Prostate gland (tissue), 2 donors: ENCODE data around the gene CLNK. TPM values are rescaled to one million over a fixed set of nuclear protein-coding genes. Genes with fewer than 3 reads are reported as not detected.

Experiments used
- DNase-seq: peaks from one replicate; pipeline ENCODE4 v3.0.0-alpha.2; 2019; ENCODE audit warnings: low spot score
- H3K27ac ChIP-seq, 2 donors: fragments of 200-600 bp; sonication (generic); 2 replicates each; pipeline ENCODE4 v1.5.1; 2017 to 2019
- H3K27me3 ChIP-seq: fragments of 200-600 bp; sonication (generic); replicated peaks from 2 replicates; pipeline ENCODE4 v1.5.1; 2019; ENCODE audit not compliant: insufficient read depth
- H3K36me3 ChIP-seq, 2 donors: fragments of 200-600 bp; sonication (generic); 1 replicate in 1 of 2; 2 replicates in 1 of 2; pipeline versions ENCODE4 v1.5.1 to v1.8.1; 2017 to 2019
- H3K4me1 ChIP-seq: fragments of 200-600 bp; sonication (generic); replicated peaks from 2 replicates; pipeline ENCODE4 v1.5.1; 2019
- H3K4me3 ChIP-seq, 2 donors: fragments of 200-600 bp; sonication (generic); 2 replicates each; pipeline ENCODE4 v1.5.1; 2017 to 2019
- H3K9me3 ChIP-seq: fragments of 200-600 bp; sonication (generic); 2 replicates; pipeline ENCODE4 v1.5.1; 2017
- POLR2A ChIP-seq: fragments of 450-650 bp; IDR thresholded peaks from one replicate; pipeline ENCODE4 v1.6.1; 2016; ENCODE audit warnings: antibody characterized with exemption, mild to moderate bottlenecking
- POLR2AphosphoS5 ChIP-seq: sonication (generic); formaldehyde crosslinking; IDR thresholded peaks from one replicate; pipeline ENCODE4 v1.6.1; 2017; ENCODE audit warnings: antibody characterized with exemption
- WGBS: methylation state at CpG from one replicate; pipeline ENCODE4 v1.1.5; 2018; 5-methylcytosine and 5-hydroxymethylcytosine counted together
- intact Hi-C: fragments of 100-400 bp; cut with DNase I; formaldehyde crosslinking; loops from one replicate; pipeline ENCODE4 v1.14.2; 2022
- total RNA-seq, 2 donors: library from RNA; depleted of rRNA; stranded (reverse); fragments of >200 nt; gene quantifications; one replicate each; pipeline ENCODE4 v1.1.0, GENCODE V29; 2016
- TF ChIP-seq, protein P1 (sequence below), 4 experiments: fragments of 200-600 bp in 2 of 4; fragments of 450-650 bp in 2 of 4; sonication (generic) in 2 of 4; IDR thresholded peaks; 1 replicate in 3 of 4; 2 replicates in 1 of 4; pipeline ENCODE4 v1.5.1; 2016 to 2019; ENCODE audit warnings: antibody characterized with exemption in 4 of 4, mild to moderate bottlenecking in 2 of 4, moderate library complexity in 2 of 4

Gene CLNK
- total RNA-seq, 2 donors from 2014 or later, result not detected

GRCh38 chr4:10491401-10491800, 193.2 kb downstream of the CLNK start:
- Histone ChIP-seq H3K4me1 (no peaks in the 10 kb centered on the region), H3K27ac (no peak overlapping the region), H3K9me3 (no peaks in the 10 kb centered on the region), H3K4me3 (no peak overlapping the region), H3K27me3 (no peaks in the 10 kb centered on the region), H3K36me3 (no peaks in the 10 kb centered on the region)
- no peak for DNase-seq
- intact Hi-C loops, result no loop called here
- 88% methylated on average over 3 of the region's 3 CpGs for WGBS
- no peak for TF ChIP-seq POLR2A
- TF ChIP-seq POLR2AphosphoS5, result no peak
- TF ChIP-seq, protein P1, sequence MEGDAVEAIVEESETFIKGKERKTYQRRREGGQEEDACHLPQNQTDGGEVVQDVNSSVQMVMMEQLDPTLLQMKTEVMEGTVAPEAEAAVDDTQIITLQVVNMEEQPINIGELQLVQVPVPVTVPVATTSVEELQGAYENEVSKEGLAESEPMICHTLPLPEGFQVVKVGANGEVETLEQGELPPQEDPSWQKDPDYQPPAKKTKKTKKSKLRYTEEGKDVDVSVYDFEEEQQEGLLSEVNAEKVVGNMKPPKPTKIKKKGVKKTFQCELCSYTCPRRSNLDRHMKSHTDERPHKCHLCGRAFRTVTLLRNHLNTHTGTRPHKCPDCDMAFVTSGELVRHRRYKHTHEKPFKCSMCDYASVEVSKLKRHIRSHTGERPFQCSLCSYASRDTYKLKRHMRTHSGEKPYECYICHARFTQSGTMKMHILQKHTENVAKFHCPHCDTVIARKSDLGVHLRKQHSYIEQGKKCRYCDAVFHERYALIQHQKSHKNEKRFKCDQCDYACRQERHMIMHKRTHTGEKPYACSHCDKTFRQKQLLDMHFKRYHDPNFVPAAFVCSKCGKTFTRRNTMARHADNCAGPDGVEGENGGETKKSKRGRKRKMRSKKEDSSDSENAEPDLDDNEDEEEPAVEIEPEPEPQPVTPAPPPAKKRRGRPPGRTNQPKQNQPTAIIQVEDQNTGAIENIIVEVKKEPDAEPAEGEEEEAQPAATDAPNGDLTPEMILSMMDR (IDR thresholded peaks at IDR 0.05), result no peak

- TF ChIP-seq POLR2A (no peak), POLR2AphosphoS5 (no peak)
- TF ChIP-seq, protein P1 (IDR thresholded peaks at IDR 0.05), result no peak
- no peak for DNase-seq
- Histone ChIP-seq H3K27ac (no peak overlapping the region), H3K9me3 (no peaks in the 10 kb centered on the region), H3K4me1 (no peaks in the 10 kb centered on the region), H3K4me3 (no peak overlapping the region), H3K27me3 (no peaks in the 10 kb centered on the region), H3K36me3 (no peaks in the 10 kb centered on the region)
- intact Hi-C loops, result no loop called here
- WGBS, result 96% methylated on average over 5 of the region's 5 CpGs
These were observed 193.6 kb downstream of the CLNK start for GRCh38 chr4:10490996-10491395.

DNA sequence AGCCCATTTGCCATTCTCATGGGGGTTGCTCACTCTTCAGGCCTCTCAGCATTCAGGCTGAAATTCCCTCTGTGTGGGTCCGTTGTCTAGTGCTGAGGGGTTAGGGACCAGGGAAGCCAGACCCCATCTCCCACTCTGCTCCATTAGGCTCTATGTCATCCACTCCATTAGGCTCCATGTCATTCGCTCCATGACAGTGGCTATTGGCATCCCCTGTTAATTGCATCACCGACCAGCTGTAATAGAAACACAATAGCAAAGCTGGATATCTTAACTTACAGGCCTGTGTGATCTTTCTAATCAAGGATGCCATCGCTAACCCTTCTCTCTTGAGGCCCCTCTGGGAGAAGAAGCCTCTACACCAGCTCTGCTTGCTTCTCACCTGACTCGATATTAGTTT, 201.7 kb downstream of the CLNK start:
- TF ChIP-seq, protein P1 (IDR thresholded peaks at IDR 0.05), result no peak
- TF ChIP-seq POLR2AphosphoS5 (no peak), POLR2A (no peak)
- WGBS, result 69% methylated on average over 5 of the region's 5 CpGs
- Histone ChIP-seq H3K9me3 (no peaks in the 10 kb centered on the region), H3K4me1 (no peaks in the 10 kb centered on the region), H3K4me3 (no peak overlapping the region), H3K27ac (no peak overlapping the region), H3K27me3 (no peaks in the 10 kb centered on the region), H3K36me3 (no peaks in the 10 kb centered on the region)
- intact Hi-C loops, result no loop called here
- DNase-seq, result no peak

- TF ChIP-seq, protein P1 (IDR thresholded peaks at IDR 0.05), result no peak
- no peak for TF ChIP-seq POLR2AphosphoS5
- intact Hi-C loops, result no loop called here
- Histone ChIP-seq H3K4me3 (no peak overlapping the region), H3K4me1 (no peaks in the 10 kb centered on the region), H3K27me3 (no peaks in the 10 kb centered on the region), H3K36me3 (no peaks in the 10 kb centered on the region), H3K27ac (no peak overlapping the region), H3K9me3 (no peaks in the 10 kb centered on the region)
- WGBS, result 96% methylated on average over 5 of the region's 5 CpGs
- DNase-seq, result no peak
These were observed 204.0 kb downstream of the CLNK start for GRCh38 chr4:10480616-10481015.

- H3K4me1 ChIP-seq, result no peaks in the 10 kb centered on the region
- no peaks in the 10 kb centered on the region for H3K36me3 ChIP-seq
- DNase-seq, result no peak
- no peak overlapping the region for H3K27ac ChIP-seq
- TF ChIP-seq, protein P1 (IDR thresholded peaks at IDR 0.05), result no peak
- TF ChIP-seq POLR2AphosphoS5 (no peak), POLR2A (no peak)
- no peak overlapping the region for H3K4me3 ChIP-seq
- H3K9me3 ChIP-seq, result no peaks in the 10 kb centered on the region
- H3K27me3 ChIP-seq, result no peaks in the 10 kb centered on the region
- intact Hi-C loops, result no loop called here
These were observed 205.9 kb downstream of the CLNK start for GRCh38 chr4:10478621-10479020.
